ENCODE data around the gene SMC3. TPM values are rescaled to one million over a fixed set of nuclear protein-coding genes. Genes with fewer than 3 reads are reported as not detected.

SMC3 gene
- total RNA-seq: 7.2 and 9.4 TPM in 2 replicates

GRCh38 chr10:110567201-110568054 is at the start of gene SMC3:
Gene SMC3 (plus strand): TSS chr10:110567695. CDS start chr10:110567817, 122 bp downstream.

GRCh38 chr10:110643653-110644597 is 76.4 kb downstream of the SMC3 start, which contains the start of gene RBM20:
Gene RBM20 (plus strand): TSS chr10:110644336. CDS start chr10:110644455, 119 bp downstream.

Other genes with a start within 250 kb of the SMC3 start
- 17.7 and 28.5 TPM in 2 replicates for gene DUSP5, start 69.8 kb upstream of the SMC3 start, total RNA-seq
- gene RBM20, start 76.6 kb downstream of the SMC3 start, total RNA-seq: not detected in 2 replicates